LNCAP (cell line): ENCODE results near the gene C19orf33.

Source experiments
- CTCF ChIP-seq: fragments of 450-650 bp; IDR thresholded peaks from 2 replicates; pipeline ENCODE4 v1.5.1; 2017; ENCODE audit warnings: mild to moderate bottlenecking

Gene C19orf33

GRCh38 chr19:38284422-38284821, 19.6 kb upstream of the C19orf33 start:
- TF ChIP-seq CTCF, result no peak

GRCh38 chr19:38285567-38285966, 18.5 kb upstream of the C19orf33 start:
- TF ChIP-seq CTCF, result no peak

GRCh38 chr19:38287604-38288003, 16.4 kb upstream of the C19orf33 start:
- TF ChIP-seq CTCF, result no peak

GRCh38 chr19:38288123-38288855, 15.8 kb upstream of the C19orf33 start:
- TF ChIP-seq CTCF, result no peak

GRCh38 chr19:38289955-38290354, 14.1 kb upstream of the C19orf33 start:
- TF ChIP-seq CTCF, result no peak

GRCh38 chr19:38290631-38291147, 13.4 kb upstream of the C19orf33 start:
- TF ChIP-seq CTCF, result no peak

- TF ChIP-seq CTCF, result peak; percentile 23; the same call in 1 of the 2 replicates
These were observed 12.2 kb upstream of the C19orf33 start for GRCh38 chr19:38291855-38292254.

- no peak for TF ChIP-seq CTCF
These were observed 10.8 kb upstream of the C19orf33 start for GRCh38 chr19:38293281-38293680.
